NCI-H69 (cell line): ENCODE data around the gene USP31.

Source experiments
- DNase-seq: peaks from one replicate; lab custom pipeline; 2025; lab: John Stamatoyannopoulos, UW

Gene USP31

GRCh38 chr16:23132775-23133463, 16.3 kb downstream of the USP31 start:
- no peak for DNase-seq

GRCh38 chr16:23131931-23132621, 17.2 kb downstream of the USP31 start:
- DNase-seq: peak; percentile 64

- DNase-seq: peak; percentile 59
Measured at GRCh38 chr16:23131436-23131835, 17.8 kb downstream of the USP31 start.

- no peak for DNase-seq
Measured at GRCh38 chr16:23131036-23131435, 18.2 kb downstream of the USP31 start.

GRCh38 chr16:23129686-23130085, 19.6 kb downstream of the USP31 start:
- DNase-seq: no peak

- DNase-seq: no peak
Measured at GRCh38 chr16:23128056-23128455, 21.2 kb downstream of the USP31 start.

GRCh38 chr16:23125277-23125676, 24.0 kb downstream of the USP31 start:
- DNase-seq: no peak

- no peak for DNase-seq
Measured at GRCh38 chr16:23124315-23124714, 24.9 kb downstream of the USP31 start.

GRCh38 chr16:23122144-23122543, 27.1 kb downstream of the USP31 start:
- DNase-seq: no peak

- DNase-seq: no peak
Measured at GRCh38 chr16:23121024-23121423, 28.2 kb downstream of the USP31 start.

GRCh38 chr16:23120562-23120961, 28.7 kb downstream of the USP31 start:
- no peak for DNase-seq

- DNase-seq: no peak
Measured at GRCh38 chr16:23119570-23119969, 29.7 kb downstream of the USP31 start.

GRCh38 chr16:23114131-23114904, 34.9 kb downstream of the USP31 start:
- peak; percentile 87 for DNase-seq

GRCh38 chr16:23113185-23113584, 36.1 kb downstream of the USP31 start:
- DNase-seq: peak; percentile 25

- DNase-seq: no peak
Measured at GRCh38 chr16:23110257-23110899, 38.9 kb downstream of the USP31 start.

- DNase-seq: peak; percentile 41
Measured at GRCh38 chr16:23107936-23108335, 41.3 kb downstream of the USP31 start.

GRCh38 chr16:23107117-23107516, 42.1 kb downstream of the USP31 start:
- peak; percentile 67 for DNase-seq

GRCh38 chr16:23105309-23105708, 43.9 kb downstream of the USP31 start:
- DNase-seq: peak; percentile 44

GRCh38 chr16:23104032-23104955, 45.0 kb downstream of the USP31 start:
- no peak for DNase-seq

- DNase-seq: no peak
Measured at GRCh38 chr16:23103603-23104002, 45.6 kb downstream of the USP31 start.

GRCh38 chr16:23101012-23101550, 48.2 kb downstream of the USP31 start:
- no peak for DNase-seq
